Measurements from ENCODE around the gene LCORL. TPM values are rescaled to one million over a fixed set of nuclear protein-coding genes. Genes with fewer than 3 reads are reported as not detected.
A peak's percentile ranks its signal among the peaks of the same experiment; 100 is the strongest.

LCORL gene
- total and polyA plus RNA-seq, 9 of the 15 experiments (the other 6 are each of a cell fraction or from before 2014, with no cell fraction given): 3.1 to 24.5 (median 11.1) TPM

GRCh38 chr4:18021720-18022571 lies at the start of gene LCORL (continued):
- peak in 1 of 2 experiments; percentile 73 for TF ChIP-seq E2F6 (IDR thresholded peaks at IDR 0.05; ENCODE audit: borderline replicate concordance in 1 of 2, extremely low read depth in 1 of 2, insufficient read depth in 1 of 2, insufficient read length in 1 of 2, low read depth in 1 of 2, low read length in 1 of 2, poor library complexity in 1 of 2, severe bottlenecking in 1 of 2)
- TF ChIP-seq POLR2B (IDR thresholded peaks at IDR 0.05; ENCODE audit: low read depth, partially characterized antibody): peak; percentile 66
- peak; percentile 70 for TF ChIP-seq SAP30 (IDR thresholded peaks at IDR 0.05; ENCODE audit: borderline replicate concordance, insufficient read depth, low read depth, low read length, poor library complexity, severe bottlenecking)
- peak; percentile 22; the same call in 1 of the 2 replicates for TF ChIP-seq NCOR1 (IDR thresholded peaks at IDR 0.05)
- peak; percentile 51 for TF ChIP-seq ARID1B (IDR thresholded peaks at IDR 0.05)
- peak; percentile 97 for TF ChIP-seq ZNF143 (CRISPR knock-in tag; IDR thresholded peaks at IDR 0.05)
- peak; percentile 57; the same call in 1 of the 2 replicates for TF ChIP-seq NR2C2 (CRISPR knock-in tag; IDR thresholded peaks at IDR 0.05)
- TF ChIP-seq NR2C2 (tag; IDR thresholded peaks at IDR 0.05): peak; percentile 90
- no peak for TF ChIP-seq DNMT1 (IDR thresholded peaks at IDR 0.05)
- TF ChIP-seq SMARCA5 (IDR thresholded peaks at IDR 0.05): no peak
- TF ChIP-seq FOXP1 (CRISPR knock-in tag; IDR thresholded peaks at IDR 0.05): peak; percentile 39; the same call in 1 of the 2 replicates
- no peak for TF ChIP-seq ZNF561 (CRISPR knock-in tag; conservative IDR thresholded peaks at IDR 0.05)
- peak; percentile 79 for TF ChIP-seq CREM (IDR thresholded peaks at IDR 0.05; ENCODE audit: low read depth)
- 0 out of 2 replicates have a peak, but pooled peaks have one; percentile 22 for TF ChIP-seq TOE1 (IDR thresholded peaks at IDR 0.05; ENCODE audit: borderline replicate concordance)
- TF ChIP-seq TOE1 (CRISPR knock-in tag; IDR thresholded peaks at IDR 0.05; ENCODE audit: borderline replicate concordance, low read depth): no peak
- no peak for TF ChIP-seq JUNB (CRISPR knock-in tag; conservative IDR thresholded peaks at IDR 0.05)
- no peak for TF ChIP-seq NFE2L1 (tag; IDR thresholded peaks at IDR 0.05; ENCODE audit: borderline replicate concordance, low read depth)
- TF ChIP-seq SUPT5H (IDR thresholded peaks at IDR 0.05): peak; percentile 78
- peak; percentile 53; the same call in 1 of the 2 replicates for TF ChIP-seq RNF2 (IDR thresholded peaks at IDR 0.05)
- no peak for TF ChIP-seq ARID3A (IDR thresholded peaks at IDR 0.05; ENCODE audit: borderline replicate concordance, low read depth, low read length)
- TF ChIP-seq, protein P1, sequence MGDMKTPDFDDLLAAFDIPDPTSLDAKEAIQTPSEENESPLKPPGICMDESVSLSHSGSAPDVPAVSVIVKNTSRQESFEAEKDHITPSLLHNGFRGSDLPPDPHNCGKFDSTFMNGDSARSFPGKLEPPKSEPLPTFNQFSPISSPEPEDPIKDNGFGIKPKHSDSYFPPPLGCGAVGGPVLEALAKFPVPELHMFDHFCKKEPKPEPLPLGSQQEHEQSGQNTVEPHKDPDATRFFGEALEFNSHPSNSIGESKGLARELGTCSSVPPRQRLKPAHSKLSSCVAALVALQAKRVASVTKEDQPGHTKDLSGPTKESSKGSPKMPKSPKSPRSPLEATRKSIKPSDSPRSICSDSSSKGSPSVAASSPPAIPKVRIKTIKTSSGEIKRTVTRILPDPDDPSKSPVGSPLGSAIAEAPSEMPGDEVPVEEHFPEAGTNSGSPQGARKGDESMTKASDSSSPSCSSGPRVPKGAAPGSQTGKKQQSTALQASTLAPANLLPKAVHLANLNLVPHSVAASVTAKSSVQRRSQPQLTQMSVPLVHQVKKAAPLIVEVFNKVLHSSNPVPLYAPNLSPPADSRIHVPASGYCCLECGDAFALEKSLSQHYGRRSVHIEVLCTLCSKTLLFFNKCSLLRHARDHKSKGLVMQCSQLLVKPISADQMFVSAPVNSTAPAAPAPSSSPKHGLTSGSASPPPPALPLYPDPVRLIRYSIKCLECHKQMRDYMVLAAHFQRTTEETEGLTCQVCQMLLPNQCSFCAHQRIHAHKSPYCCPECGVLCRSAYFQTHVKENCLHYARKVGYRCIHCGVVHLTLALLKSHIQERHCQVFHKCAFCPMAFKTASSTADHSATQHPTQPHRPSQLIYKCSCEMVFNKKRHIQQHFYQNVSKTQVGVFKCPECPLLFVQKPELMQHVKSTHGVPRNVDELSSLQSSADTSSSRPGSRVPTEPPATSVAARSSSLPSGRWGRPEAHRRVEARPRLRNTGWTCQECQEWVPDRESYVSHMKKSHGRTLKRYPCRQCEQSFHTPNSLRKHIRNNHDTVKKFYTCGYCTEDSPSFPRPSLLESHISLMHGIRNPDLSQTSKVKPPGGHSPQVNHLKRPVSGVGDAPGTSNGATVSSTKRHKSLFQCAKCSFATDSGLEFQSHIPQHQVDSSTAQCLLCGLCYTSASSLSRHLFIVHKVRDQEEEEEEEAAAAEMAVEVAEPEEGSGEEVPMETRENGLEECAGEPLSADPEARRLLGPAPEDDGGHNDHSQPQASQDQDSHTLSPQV (IDR thresholded peaks at IDR 0.05): peak; percentile 51

Data from K562 (cell line).